Measurements from ENCODE around the gene ATRNL1.
"Not testable (repeated sequence)": the region's sequence is repeated elsewhere in the genome, so short reads cannot be mapped to it uniquely, and the experiment has no call there.

Gene ATRNL1

DNA sequence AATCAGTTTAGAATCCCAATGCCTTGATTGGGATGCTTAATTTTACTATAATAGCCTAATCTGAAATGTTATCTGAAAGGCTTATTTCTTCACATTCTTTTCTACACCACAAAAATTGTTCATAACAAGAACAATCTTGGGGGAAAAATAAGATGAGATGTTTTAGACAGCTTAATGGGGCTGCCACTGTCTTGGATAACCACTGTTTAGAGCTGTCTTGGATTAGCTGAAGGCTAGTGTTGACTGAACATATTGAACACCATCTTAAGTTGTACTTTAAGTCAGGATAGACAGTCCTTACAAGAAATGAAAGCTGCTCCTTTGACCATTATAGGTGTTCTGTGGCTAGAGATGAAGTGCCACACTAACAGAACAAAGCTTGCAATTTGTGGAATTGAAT is 678.6 kb downstream of the ATRNL1 start:
- no peak for DNase-seq

GRCh38 chr10:115772606-115773005 is 679.4 kb downstream of the ATRNL1 start:
- no peak for DNase-seq

DNA sequence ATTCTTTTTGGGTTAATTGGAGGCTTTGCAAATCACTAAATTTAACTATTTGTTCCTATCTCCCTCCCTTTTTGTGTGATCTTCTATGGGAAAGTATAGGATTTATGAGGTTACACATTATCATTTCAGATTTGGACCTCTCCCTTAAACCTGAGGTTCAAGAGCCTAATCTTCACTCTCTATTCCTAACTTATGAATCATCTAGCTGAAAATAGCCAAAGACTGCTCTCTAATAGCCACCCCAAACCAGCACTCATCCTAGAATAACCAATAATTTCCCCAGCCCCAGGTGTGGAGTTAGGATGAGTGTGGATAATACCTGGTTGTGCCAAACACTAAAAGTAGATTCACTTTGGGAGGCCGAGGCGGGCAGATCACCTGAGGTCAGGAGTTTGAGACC is 680.7 kb downstream of the ATRNL1 start:
- DNase-seq = no peak

- no peak for DNase-seq
These were observed 681.6 kb downstream of the ATRNL1 start for GRCh38 chr10:115774721-115775120.

DNA sequence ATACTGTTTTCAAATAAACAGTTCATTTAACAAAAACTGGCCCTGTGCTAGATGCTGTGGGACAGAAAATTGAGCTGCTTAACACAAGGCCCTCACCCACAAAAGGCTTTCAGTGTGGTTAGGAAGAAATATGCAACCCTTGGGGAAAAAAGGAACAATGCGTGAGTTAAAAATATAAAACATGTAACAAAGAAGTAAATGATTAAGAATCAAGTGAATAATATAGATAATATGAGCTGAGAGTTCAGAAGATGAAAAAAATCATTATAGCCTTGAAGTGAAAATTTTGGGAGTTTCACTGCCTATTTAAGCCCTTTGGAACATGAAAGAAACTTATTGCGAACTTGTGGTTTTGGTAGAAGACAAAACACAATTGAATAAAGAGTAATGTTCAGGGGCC is 684.5 kb downstream of the ATRNL1 start:
- DNase-seq = no peak

GRCh38 chr10:115790220-115790619 is 697.1 kb downstream of the ATRNL1 start:
- DNase-seq = no peak

DNA sequence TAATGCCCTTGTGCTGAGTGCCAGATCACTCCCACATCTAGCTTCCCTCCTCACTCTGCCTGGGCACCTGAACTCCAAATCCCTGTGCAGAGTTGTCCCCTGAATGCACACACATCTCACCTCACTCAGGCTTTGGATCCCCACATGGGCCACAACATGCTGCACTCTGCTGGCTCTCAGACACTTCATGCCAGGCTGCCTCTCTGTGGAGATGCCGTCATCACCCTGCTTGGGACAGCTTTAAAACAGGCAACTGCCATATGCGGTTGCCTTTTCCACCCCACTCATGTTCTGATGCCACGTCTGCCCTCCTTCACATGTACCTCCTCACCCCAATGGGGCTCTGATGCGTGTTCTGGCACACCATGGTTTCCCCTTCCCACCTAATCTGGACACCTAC is 702.8 kb downstream of the ATRNL1 start:
- no peak for DNase-seq

GRCh38 chr10:115801457-115801856 is 708.3 kb downstream of the ATRNL1 start:
- DNase-seq = no peak

DNA sequence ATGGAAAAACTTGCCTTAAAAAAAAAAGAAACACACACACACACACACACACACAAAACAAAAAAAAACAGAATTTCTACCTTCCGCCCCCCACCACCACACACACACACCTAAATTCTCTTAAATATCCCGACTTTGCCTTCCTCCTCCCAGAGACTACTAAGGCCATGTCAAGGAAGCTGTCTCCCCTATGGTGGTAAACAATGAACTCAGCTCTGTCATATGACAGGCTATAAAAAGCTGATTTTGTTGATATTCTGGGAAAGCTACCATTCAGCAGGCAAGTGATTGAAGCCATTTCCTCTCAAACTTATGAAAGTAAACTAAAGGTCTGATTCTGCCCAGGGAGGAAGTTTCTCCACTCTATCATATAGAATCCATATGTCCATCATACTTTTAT is 708.8 kb downstream of the ATRNL1 start:
- no peak for DNase-seq

DNA sequence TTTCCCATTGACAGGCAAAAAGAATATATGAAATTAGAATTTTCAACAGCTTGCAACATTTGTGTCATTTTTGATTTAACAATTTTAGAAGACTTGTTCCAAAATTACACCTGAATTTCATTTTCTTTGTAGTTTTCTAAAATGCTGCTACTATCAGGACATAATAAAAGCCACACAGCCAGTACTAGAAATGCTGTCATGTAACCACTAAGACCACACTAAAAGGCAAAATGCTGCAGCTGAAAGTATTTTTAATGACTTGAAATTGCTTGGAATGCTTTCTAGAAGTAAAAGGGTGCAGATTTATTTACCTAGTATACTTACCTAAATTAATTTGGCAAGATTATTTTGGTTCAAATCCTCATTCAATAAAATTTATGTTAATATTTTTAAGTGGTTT is 709.7 kb downstream of the ATRNL1 start:
- no peak for DNase-seq

DNA sequence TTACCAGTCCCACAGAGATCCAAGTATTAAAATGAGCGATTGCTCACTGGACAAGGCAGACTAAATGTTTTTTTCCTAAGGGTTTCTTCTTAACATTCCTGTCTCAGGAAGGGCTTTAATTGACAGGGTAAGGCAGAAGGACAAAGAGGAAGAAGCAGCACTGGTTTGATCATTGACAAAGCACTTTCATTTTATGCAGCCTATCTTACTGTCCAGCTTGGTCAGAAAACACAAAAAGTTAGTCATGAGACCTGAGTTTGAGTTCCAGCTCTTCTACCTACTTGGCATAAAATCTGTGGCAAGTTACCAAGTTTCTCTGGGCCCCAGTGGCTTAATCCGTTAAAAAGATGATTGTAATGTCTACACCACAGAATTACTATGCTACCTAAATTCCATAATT is 721.4 kb downstream of the ATRNL1 start:
- DNase-seq = no peak

DNA sequence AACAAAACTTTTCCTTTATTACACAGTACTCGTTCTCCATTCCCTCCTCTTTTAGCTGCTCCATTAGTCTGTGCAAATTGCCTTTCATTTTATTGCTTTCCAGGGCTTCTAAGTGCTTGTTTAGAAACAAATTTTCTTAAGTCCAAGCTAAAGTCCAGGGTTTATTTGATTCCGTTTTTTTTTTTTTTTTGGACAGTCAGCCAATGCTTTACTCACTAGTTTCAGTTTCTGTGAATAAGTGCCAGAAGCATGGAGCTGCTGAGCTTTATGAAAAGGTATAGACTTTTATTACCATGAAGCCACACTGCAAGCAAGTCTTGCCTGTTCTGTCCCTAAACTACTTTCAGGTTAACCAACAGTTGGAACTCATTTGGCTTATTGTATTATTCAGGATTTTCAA is 724.8 kb downstream of the ATRNL1 start:
- no peak for DNase-seq

DNA sequence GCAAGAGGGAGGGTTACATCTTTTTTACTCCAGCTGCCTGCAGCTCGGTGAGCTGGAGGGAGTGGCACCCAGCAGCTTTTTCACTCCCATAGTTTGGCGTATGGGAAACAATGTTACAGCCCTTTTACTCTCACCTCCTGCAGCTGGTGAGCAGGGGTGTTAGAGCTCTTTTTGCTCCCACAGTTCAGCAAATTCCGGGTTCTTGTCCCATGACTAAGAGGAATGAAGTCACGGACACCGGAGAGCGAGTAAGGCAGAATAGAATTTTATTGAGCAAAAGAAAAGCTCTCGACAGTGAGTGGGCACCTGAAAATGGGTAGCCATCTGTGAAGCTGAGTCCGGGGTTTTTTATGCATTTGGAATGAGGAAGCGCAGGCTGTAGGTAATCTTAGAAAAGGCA is 733.2 kb downstream of the ATRNL1 start:
- DNase-seq = no peak

- DNase-seq = no peak
These were observed 734.3 kb downstream of the ATRNL1 start for GRCh38 chr10:115827231-115828009.

DNA sequence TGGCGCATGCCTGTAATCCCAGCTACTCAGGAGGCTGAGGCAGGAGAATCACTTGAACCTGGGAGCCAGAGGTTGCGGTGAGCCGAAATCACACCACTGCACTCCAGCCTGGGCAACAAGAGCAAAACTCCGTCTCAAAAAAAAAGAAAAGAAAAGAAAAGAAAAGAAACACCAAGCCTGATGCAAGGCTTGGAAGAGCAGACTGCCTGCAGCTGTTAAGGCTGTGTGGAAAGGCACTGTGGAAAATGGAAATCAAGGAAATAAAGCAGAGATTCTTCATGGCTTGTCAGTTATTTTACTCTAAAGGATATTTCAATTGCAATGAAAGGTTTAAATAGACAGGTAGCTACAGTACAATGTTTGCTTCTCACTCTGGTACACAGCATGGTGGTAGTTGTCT is 735.0 kb downstream of the ATRNL1 start:
- DNase-seq = not testable (repeated sequence)

GRCh38 chr10:115829521-115830205 is 736.5 kb downstream of the ATRNL1 start:
- no peak for DNase-seq

DNA sequence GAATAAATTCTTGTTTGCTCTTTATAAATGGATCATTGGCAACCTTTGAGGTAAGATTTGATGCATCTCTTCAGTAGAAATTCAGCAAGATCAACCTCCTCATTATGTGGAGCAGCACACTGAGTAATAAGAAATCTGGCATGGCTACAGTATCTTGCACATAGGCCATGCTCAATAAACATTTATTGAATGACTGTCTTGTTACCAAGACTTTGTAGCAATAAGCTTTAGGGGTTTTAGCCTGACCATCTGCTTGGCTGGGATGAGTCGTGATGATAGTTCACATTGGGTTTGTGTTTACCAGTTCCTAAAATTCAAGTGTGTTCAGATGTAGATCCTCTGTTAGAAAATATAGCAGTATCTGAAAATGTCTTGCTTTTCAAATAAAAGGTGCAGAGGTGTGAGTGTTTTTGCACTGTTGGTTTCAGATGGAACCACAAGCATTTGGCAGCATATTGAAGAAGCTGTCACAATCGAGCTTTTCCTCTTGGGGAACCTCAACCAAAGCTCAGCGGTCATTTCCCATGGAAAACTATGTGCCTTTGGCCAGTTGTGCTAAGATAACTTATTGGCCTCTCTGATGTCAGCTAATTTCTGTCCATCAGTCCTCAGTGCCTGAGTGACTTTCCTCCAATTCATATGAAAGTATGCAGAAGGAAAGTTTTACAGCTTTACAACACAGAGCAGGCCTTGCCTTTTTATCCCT is 737.3 kb downstream of the ATRNL1 start:
- no peak for DNase-seq

GRCh38 chr10:115831016-115831415 is 737.9 kb downstream of the ATRNL1 start:
- no peak for DNase-seq

GRCh38 chr10:115833119-115833518 is 740.0 kb downstream of the ATRNL1 start:
- DNase-seq = no peak

- DNase-seq = no peak
These were observed 751.4 kb downstream of the ATRNL1 start for GRCh38 chr10:115844591-115844990.

GRCh38 chr10:115845921-115846320 is 752.8 kb downstream of the ATRNL1 start:
- no peak for DNase-seq

GRCh38 chr10:115846528-115846927 is 753.4 kb downstream of the ATRNL1 start:
- DNase-seq = no peak

- DNase-seq = no peak
These were observed 756.0 kb downstream of the ATRNL1 start for GRCh38 chr10:115849197-115849596.

DNA sequence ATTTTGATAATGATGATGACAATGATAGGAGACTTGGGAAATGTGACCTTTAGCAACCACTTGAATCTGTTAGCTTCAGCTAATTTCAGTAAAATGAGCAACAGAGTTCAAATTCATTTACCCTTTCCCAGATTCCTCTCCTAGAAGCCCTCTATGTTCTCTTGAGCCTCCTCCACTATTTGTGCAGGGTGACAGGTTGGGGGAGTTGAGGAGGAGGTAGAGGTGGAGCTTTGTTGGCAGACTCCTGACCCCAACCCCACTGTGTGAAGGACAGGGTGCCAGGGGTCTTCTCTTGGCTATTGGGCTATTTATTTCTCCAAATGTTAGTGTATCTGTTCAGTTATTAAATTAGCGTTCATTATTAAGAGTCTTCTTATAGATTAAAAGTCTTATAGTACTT is 757.5 kb downstream of the ATRNL1 start:
- no peak for DNase-seq

All from activated effector memory CD4-positive, alpha-beta T cell treated with Interleukin-2 at 50 U/mL for 16 hours (primary cell).